NOMO-1 treated with dmso at 0.1 percent for 144 hours (cell line): ENCODE measurements around the gene AGBL4.
"Not testable (repeated sequence)": the region's sequence is repeated elsewhere in the genome, so short reads cannot be mapped to it uniquely, and the experiment has no call there.

Source experiments
- DNase-seq: peaks from one replicate; lab custom pipeline; 2025; ENCODE audit not compliant: unreplicated experiment; lab: John Stamatoyannopoulos, UW

Gene AGBL4

GRCh38 chr1:49319426-49319963 is 704.3 kb downstream of the AGBL4 start:
- no peak for DNase-seq

- DNase-seq = no peak
Measured at GRCh38 chr1:49318218-49318617, 705.5 kb downstream of the AGBL4 start.

GRCh38 chr1:49307457-49307856 is 716.3 kb downstream of the AGBL4 start:
- no peak for DNase-seq

DNA sequence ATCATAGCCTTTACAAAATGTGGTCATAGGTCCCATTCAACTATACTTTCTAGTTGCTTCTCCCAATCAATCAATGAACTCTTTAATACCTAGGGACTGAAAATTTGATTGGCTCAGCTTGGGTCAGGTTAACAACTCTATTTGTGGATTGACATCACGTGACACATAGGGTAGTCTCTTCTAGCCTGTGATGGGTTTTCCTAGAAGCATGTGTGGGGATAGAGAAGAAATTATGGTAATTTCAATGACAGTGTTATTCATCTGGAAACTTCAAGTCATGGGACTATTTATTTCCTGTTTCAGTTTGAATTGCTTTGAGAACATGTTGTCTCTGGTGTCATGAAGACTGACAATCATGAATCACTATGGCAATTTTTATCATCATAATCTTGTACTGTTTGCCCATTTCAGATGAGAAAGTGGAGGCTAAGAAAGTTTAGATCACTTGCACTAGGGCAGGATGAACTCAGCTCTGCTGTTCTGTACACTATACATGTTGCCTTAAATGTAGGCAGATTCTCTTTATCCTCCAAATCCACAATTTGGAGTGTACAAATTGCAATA is 717.2 kb downstream of the AGBL4 start:
- no peak for DNase-seq

GRCh38 chr1:49302400-49302799 is 721.4 kb downstream of the AGBL4 start:
- DNase-seq = not testable (repeated sequence)

DNA sequence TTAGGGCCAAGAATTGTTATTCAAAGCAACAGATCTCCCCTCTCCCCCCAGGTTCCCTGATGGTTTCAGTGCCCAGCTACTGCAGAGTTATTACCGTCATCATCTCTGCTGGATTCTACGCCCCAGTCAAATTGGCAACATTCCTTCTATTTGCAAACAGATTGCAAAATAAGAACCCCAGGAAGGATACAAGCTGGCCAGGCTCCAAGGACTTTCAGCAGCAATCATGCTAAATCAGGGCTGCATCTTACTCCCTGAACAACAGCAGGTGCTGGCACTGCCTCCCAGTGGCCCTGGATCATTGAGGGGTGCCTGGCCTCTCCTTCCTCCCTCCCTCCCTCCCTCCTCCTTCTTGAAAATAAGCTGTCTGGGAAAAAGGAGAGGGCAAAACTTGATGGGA is 725.5 kb downstream of the AGBL4 start:
- DNase-seq = no peak

DNA sequence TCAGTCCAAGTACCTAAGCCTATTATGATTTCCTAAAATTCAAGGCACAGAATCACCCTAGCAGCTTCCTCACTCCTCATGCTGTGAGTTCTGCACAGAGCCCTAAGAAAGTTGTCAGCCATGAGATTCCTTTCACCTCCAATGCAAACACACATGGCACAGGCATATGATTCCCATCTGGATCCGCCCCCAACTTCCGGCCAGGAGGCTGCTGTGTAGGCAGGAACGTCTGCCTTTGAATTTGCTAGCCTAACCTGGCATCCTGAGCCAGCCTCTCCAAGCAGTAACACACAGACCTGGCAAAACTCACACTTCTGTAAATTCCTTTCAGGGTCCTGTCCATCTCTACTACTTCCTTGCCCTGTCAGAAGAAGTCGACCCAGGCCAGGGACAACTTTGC is 726.0 kb downstream of the AGBL4 start:
- no peak for DNase-seq

GRCh38 chr1:49294539-49294938 is 729.2 kb downstream of the AGBL4 start:
- DNase-seq = no peak

DNA sequence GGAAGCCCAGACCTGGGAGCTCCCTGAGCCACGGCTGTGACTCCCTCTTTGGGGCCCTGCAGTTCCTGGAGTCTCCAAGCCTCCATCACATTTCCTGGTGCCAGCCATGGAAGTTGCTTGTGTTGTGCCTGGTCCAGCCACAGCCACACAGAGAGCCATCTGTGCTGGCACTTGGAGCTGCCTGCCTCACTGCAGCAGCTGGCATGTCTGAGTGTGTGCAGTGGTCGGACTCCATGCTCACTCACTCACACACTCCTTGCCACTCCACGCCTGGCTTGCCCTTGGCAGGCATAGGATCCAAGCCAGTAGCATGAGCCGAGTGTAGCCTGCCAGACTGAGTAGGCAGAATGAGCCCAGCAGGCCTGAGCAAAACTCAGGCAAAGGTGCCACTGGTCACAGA is 730.7 kb downstream of the AGBL4 start:
- DNase-seq = no peak

GRCh38 chr1:49257211-49258049 is 766.3 kb downstream of the AGBL4 start:
- not testable (repeated sequence) for DNase-seq

- DNase-seq = no peak
Measured at GRCh38 chr1:49252917-49253316, 770.8 kb downstream of the AGBL4 start.

DNA sequence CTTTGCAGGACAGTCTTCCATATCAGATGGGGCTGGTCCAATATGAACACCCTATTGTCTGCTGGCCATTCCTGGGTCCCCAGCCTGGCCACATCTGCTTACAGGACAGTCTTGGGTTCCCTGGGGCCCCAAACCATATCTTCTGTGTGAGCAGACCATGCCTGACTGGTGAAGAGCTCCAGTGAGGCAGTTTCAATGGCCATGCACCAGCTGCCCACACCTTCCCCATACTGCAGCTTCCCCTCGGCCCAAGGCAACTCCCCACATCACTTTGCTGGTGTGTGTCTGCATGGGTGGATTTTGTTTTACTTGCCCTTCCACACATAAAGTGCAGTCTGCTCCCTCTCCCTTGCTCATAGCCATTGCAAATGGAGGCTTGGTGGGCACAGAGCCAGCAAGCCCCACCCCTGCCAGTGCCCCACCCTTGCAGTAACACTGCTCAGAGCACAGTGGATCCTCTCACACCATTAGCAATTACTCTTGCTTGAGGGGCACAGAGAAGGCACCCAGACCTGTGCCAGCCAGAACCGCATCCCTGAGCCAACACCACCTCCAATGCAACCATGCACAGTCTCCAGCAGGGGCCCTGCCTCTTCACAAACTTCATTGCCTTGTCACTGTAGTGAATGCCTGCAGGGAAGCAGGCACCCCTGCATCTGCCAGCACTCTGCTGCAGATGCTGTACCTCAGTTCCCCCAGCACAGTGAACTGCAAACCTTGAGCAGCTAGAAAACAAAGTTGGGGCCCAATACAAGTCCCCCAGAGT is 772.6 kb downstream of the AGBL4 start:
- DNase-seq = no peak

DNA sequence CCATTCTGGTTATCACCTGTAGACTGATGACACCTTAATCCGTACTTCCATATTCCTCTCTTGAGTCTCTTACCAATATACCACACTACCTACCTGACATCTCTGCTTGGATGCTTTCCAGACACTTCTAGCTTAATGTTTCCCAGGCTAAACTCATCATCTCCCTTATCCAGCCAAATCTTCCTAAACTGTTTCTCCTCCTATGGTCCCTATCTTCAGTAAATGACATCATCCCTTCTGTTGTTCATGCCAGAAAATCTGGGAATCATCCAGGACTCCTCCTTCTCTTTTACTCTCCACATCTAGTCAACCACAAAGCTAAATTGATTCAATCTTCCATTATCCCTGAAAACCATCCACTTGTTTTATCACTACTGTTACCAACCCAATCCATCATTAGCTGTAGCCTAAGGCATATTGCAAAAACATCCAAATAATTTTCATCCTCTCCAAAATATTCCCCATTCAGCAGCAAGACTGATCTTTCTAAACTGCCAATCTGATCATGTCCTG is 783.0 kb downstream of the AGBL4 start:
- no peak for DNase-seq

- no peak for DNase-seq
Measured at GRCh38 chr1:49234988-49235387, 788.8 kb downstream of the AGBL4 start.

DNA sequence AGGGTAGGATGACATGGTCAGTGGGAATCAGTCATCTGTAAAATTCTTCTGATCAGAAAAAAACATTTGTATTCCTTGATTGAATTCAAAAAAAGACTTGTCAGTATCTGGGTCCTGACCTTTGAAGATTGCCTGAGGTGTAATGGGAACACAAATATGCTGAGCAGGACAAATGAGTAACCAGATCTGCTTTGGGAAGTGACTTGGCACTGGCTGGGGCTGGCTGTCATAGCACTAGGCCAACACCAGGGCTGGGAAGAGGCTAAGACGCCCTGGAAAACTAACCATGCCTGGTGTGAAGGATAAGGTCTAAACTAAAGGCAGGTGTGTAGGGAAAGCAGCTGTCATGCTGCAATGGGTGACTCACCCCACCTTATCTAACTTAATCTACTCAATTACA is 794.2 kb downstream of the AGBL4 start:
- DNase-seq = no peak

- no peak for DNase-seq
Measured at GRCh38 chr1:49226758-49227157, 797.0 kb downstream of the AGBL4 start.

GRCh38 chr1:49225464-49225863 is 798.3 kb downstream of the AGBL4 start:
- no peak for DNase-seq

- DNase-seq = no peak
Measured at GRCh38 chr1:49213301-49213700, 810.5 kb downstream of the AGBL4 start.

DNA sequence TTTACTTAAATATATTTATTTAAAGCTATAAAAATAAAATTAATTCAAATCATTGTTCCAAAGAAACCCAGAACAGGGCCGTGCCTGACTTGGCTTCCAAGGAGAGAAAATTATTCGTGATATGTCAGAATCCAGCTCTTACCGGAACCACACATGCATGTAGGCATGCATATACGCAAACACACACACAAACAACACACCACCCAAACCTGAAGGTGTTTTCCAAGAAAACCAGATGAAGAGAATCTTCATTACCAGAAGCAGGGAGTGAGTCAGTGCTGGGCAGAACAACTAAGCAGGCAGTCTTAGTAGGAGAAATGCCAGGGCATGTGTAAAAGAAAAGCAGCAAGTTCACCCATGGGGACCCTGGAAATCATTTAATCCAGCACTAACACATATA is 815.0 kb downstream of the AGBL4 start:
- no peak for DNase-seq

GRCh38 chr1:49204720-49205119 is 819.0 kb downstream of the AGBL4 start:
- DNase-seq = no peak

- DNase-seq = no peak
Measured at GRCh38 chr1:49200738-49201137, 823.0 kb downstream of the AGBL4 start.

DNA sequence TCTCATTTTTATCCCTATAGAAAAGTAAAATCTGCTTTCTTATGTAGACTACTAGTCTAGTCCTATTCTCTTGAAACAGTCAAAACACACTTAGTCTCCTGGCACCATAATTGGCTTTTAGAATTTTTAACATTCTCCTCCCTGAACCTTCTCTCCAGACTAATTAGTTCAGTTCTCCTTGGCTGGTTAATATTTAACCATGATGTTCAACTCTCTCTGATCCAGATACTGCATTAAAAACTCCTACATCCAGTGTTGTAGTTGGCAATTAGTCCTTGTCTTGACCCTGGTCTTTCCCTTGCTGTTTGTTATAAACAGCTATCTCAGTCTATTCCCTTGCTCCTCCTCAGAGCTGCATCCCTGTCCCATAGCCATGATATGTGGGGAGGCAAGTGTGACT is 824.2 kb downstream of the AGBL4 start:
- no peak for DNase-seq
